ENCODE results near the gene ARL13A. TPM values are rescaled to one million over a fixed set of nuclear protein-coding genes. Genes with fewer than 3 reads are reported as not detected.

ARL13A gene
- total and polyA plus RNA-seq, 2 of the 13 experiments (the other 11 are each of a cell fraction or from before 2014, with no cell fraction given), result not detected

DNA sequence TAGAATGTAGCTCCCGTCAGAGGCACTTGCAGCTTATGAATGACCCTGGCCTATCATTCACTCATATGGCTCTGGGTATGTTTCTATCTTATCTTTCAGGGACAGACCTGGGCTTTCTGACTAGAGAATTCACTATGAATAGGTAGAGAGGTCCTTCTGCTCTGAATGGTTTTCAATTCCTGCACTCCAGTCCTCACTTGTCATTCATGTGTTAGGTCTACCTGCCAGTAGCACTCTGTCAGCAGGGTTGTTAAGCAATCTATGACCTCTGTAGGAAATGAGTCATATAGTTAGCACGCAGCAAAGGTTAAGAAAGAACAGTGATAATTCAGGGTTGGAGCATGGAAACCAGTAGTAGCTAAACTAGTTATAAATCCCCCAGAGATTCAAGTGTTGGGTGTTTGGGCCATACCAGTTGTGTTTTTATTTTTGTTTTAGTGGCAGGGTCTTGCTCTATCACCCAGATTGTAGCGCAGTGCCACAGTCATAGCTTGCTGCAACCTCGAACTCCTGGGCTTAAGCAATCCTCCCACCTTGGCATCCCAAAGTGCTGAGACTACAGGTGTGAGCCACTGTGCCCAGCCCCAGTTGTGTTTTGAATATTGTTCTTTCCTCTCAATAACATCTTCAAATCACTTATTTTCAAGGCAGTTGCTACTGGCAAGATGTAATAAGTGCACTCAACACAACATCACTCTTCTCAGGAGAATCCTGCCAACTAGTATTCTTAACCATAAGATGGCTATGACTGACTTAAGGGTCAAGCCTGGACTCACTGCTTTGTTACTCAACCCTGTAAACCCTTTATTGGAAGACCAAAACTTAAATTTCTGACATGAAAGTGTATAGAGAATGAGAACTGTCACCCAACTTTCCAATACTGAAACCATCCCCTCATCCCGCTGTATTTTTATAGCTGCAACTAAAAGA, 25.1 kb downstream of the ARL13A start (continued):
- TF ChIP-seq CEBPB (IDR thresholded peaks at IDR 0.05; ENCODE audit: borderline replicate concordance, low read depth, low read length) (peak; percentile 91), HOXD1 (CRISPR knock-in tag; IDR thresholded peaks at IDR 0.05) (no peak), CCAR2 (optimal IDR thresholded peaks at IDR 0.05; ENCODE audit: low read depth, low read length) (no peak), CEBPG (CRISPR knock-in tag; IDR thresholded peaks at IDR 0.05) (peak; percentile 93), HMG20A (CRISPR knock-in tag; IDR thresholded peaks at IDR 0.05; ENCODE audit: borderline replicate concordance) (peak; percentile 19; the same call in 1 of the 2 replicates), NR2F6 (IDR thresholded peaks at IDR 0.05) (peak; percentile 72), NR2F6 (CRISPR knock-in tag; IDR thresholded peaks at IDR 0.05) (peak; percentile 86), ZNF543 (CRISPR knock-in tag; IDR thresholded peaks at IDR 0.05) (no peak), MED8 (CRISPR knock-in tag; IDR thresholded peaks at IDR 0.05; ENCODE audit: insufficient replicate concordance) (no peak)
- TF ChIP-seq, protein P1, sequence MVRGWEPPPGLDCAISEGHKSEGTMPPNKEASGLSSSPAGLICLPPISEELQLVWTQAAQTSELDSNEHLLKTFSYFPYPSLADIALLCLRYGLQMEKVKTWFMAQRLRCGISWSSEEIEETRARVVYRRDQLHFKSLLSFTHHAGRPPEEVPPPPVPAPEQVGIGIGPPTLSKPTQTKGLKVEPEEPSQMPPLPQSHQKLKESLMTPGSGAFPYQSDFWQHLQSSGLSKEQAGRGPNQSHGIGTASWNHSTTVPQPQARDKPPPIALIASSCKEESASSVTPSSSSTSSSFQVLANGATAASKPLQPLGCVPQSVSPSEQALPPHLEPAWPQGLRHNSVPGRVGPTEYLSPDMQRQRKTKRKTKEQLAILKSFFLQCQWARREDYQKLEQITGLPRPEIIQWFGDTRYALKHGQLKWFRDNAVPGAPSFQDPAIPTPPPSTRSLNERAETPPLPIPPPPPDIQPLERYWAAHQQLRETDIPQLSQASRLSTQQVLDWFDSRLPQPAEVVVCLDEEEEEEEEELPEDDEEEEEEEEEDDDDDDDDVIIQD (CRISPR knock-in tag; IDR thresholded peaks at IDR 0.05; ENCODE audit: low read depth), result peak; percentile 51; the same call in 1 of the 2 replicates
- TF ChIP-seq, protein P2, sequence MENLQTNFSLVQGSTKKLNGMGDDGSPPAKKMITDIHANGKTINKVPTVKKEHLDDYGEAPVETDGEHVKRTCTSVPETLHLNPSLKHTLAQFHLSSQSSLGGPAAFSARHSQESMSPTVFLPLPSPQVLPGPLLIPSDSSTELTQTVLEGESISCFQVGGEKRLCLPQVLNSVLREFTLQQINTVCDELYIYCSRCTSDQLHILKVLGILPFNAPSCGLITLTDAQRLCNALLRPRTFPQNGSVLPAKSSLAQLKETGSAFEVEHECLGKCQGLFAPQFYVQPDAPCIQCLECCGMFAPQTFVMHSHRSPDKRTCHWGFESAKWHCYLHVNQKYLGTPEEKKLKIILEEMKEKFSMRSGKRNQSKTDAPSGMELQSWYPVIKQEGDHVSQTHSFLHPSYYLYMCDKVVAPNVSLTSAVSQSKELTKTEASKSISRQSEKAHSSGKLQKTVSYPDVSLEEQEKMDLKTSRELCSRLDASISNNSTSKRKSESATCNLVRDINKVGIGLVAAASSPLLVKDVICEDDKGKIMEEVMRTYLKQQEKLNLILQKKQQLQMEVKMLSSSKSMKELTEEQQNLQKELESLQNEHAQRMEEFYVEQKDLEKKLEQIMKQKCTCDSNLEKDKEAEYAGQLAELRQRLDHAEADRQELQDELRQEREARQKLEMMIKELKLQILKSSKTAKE (CRISPR knock-in tag; IDR thresholded peaks at IDR 0.05; ENCODE audit: borderline replicate concordance), result no peak
